HEK293 (cell line): Measurements from ENCODE around the gene LCE2A.

Experiments
- CTCF ChIA-PET: fragments of 350-600 bp; formaldehyde crosslinking; extraction: SDS; loops from one replicate; lab custom pipeline; 2021; ENCODE audit warnings: antibody characterized with exemption; lab: Yijun Ruan, JAX
- POLR2A ChIA-PET: fragments of 300-600 bp; formaldehyde crosslinking; extraction: SDS; loops from one replicate; lab custom pipeline; 2020; ENCODE audit warnings: antibody characterized with exemption, inconsistent platforms; lab: Yijun Ruan, JAX
- H3K27ac ChIP-seq: fragments of 200-500 bp; sonication (Bioruptor generic); 2 replicates; pipeline ENCODE4 v1.5.1; 2014; ENCODE audit warnings: low read depth, low read length, control low read depth, inconsistent platforms; ENCODE audit errors: extremely low read depth
- H3K36me3 ChIP-seq, 2 experiments: fragments of 200-500 bp in 1 of 2; sonication (Bioruptor generic) in 1 of 2; 1 replicate in 1 of 2; 2 replicates in 1 of 2; pipeline ENCODE4 v1.5.1; 2014 to 2017; ENCODE audit warnings: inconsistent platforms in 2 of 2, low read length in 2 of 2; ENCODE audit not compliant: control insufficient read depth in 2 of 2, insufficient read depth in 1 of 2
- H3K4me1 ChIP-seq: fragments of 200-500 bp; sonication (Bioruptor generic); 2 replicates; pipeline ENCODE4 v1.5.1; 2014; ENCODE audit warnings: mild to moderate bottlenecking, low read length, inconsistent platforms; ENCODE audit not compliant: control insufficient read depth, insufficient read depth
- H3K4me3 ChIP-seq: 2 replicates; pipeline ENCODE4 v1.5.1; 2011; ENCODE audit warnings: low read depth, mild to moderate bottlenecking, control low read depth, low read length, moderate library complexity
- H3K9me3 ChIP-seq: fragments of 200-500 bp; sonication (Bioruptor generic); 2 replicates; pipeline ENCODE4 v1.5.1; 2014; ENCODE audit warnings: low read depth, low read length, inconsistent platforms; ENCODE audit not compliant: control insufficient read depth, insufficient read depth
- CTCF ChIP-seq: fragments of 450-650 bp; formaldehyde crosslinking; IDR thresholded peaks from 2 replicates; pipeline ENCODE4 v1.5.1; 2016; ENCODE audit warnings: missing biosample characterization, missing genetic modification characterization
- MEIS1 ChIP-seq: sonication (generic); formaldehyde crosslinking; IDR thresholded peaks from 2 replicates; pipeline ENCODE4 v1.8.1; 2022; ENCODE audit warnings: missing genetic modification reagents, mild to moderate bottlenecking, borderline replicate concordance
- SALL2 ChIP-seq: fragments of 450-650 bp; formaldehyde crosslinking; IDR thresholded peaks from 2 replicates; pipeline ENCODE4 v1.5.0; 2017; ENCODE audit warnings: missing biosample characterization, mild to moderate bottlenecking, missing genetic modification characterization, borderline replicate concordance
- TRIM28 ChIP-seq: IDR thresholded peaks from 2 replicates; pipeline ENCODE4 v1.6.1; 2011; ENCODE audit warnings: low read length, control low read depth, borderline replicate concordance
- ZBTB17 ChIP-seq: fragments of 450-650 bp; formaldehyde crosslinking; IDR thresholded peaks from 2 replicates; pipeline ENCODE4 v1.5.1; 2016; ENCODE audit warnings: missing biosample characterization, missing genetic modification characterization
- ZBTB44 ChIP-seq: fragments of 450-650 bp; IDR thresholded peaks from 2 replicates; pipeline ENCODE4 v1.5.1; 2018; ENCODE audit warnings: missing biosample characterization, mild to moderate bottlenecking, missing genetic modification characterization
- ZEB2 ChIP-seq: fragments of 450-650 bp; formaldehyde crosslinking; IDR thresholded peaks from 2 replicates; pipeline ENCODE4 v1.5.1; 2016; ENCODE audit warnings: missing biosample characterization, missing genetic modification characterization
- ZNF155 ChIP-seq: fragments of 450-650 bp; formaldehyde crosslinking; IDR thresholded peaks from 2 replicates; pipeline ENCODE4 v1.5.1; 2016; ENCODE audit warnings: missing biosample characterization, missing genetic modification characterization
- ZNF433 ChIP-seq: fragments of 450-650 bp; formaldehyde crosslinking; IDR thresholded peaks from 2 replicates; pipeline ENCODE4 v1.5.1; 2016; ENCODE audit warnings: missing biosample characterization, missing genetic modification characterization, low read depth
- ZNF626 ChIP-seq: fragments of 450-650 bp; sonication (Bioruptor Pico); formaldehyde crosslinking; IDR thresholded peaks from 2 replicates; pipeline ENCODE4 v1.5.1; 2018; ENCODE audit warnings: missing biosample characterization, missing genetic modification characterization, inconsistent platforms
- ZNF654 ChIP-seq: fragments of 450-650 bp; formaldehyde crosslinking; IDR thresholded peaks from 2 replicates; pipeline ENCODE4 v1.5.1; 2016; ENCODE audit warnings: low read depth, missing biosample characterization, missing genetic modification characterization
- ZNF777 ChIP-seq: fragments of 450-650 bp; formaldehyde crosslinking; IDR thresholded peaks from 2 replicates; pipeline ENCODE4 v1.5.1; 2017; ENCODE audit warnings: missing biosample characterization, missing genetic modification characterization, borderline replicate concordance
- ZSCAN18 ChIP-seq: fragments of 450-650 bp; formaldehyde crosslinking; IDR thresholded peaks from 2 replicates; pipeline ENCODE4 v1.5.1; 2016; ENCODE audit warnings: missing biosample characterization, missing genetic modification characterization
- TF ChIP-seq, protein P1 (sequence below): fragments of 450-650 bp; formaldehyde crosslinking; IDR thresholded peaks from 2 replicates; pipeline ENCODE4 v1.5.1; 2016; ENCODE audit warnings: missing biosample characterization, missing genetic modification characterization

Gene LCE2A

DNA sequence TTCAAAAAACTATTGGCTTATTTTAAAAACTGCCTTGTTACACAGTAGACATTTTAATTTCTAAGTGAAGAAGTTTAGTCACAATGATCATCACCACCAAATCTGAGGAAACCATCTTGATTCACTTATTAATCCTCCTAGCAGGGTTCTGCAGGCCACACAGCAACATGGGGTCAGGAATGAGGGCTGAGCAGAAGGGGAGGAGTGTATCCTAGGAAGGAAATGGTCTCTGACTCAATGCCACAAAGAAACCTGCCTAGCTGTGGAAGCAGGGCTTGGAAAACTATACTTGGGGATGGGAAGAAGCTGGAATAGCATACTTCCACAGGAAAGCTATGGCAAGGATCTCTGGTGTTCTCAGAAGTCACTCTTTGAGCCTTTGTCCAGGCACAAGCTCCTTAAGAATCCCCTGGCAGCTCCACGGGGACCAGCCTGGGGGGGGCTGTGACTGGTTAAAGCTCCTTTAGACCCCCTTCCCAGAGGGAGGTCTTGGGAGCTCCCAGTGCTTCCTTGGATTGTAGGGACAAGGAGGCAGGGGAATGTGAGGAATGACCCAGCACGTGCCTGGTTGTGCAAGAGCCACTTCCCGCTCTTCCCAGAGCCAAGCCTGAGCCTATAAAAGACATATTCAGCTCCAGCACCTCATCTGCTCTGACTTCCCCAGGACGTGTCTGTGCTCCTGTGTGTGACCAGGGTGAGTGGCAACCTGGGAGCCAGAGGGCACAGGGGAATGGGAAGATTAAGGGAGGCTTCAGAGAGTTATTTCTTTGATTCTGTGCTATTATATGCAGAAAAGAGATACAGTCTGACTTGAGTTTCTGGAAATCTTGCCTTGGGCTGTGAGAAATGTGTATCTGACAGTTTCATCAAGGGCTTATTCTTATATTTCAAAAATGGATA is at the start of gene LCE2A:
Gene LCE2A (plus strand): TSS at position 645 of the 900 bp plus-strand sequence. CDS start 557 bp downstream, outside the sequence.
- H3K4me3 ChIP-seq, result no peak within 1 kb of the TSS
- TF ChIP-seq SALL2 (tag by site-specific recombination), result no peak
- no peak for TF ChIP-seq ZBTB17 (tag by site-specific recombination)
- no peak for TF ChIP-seq ZEB2 (tag by site-specific recombination)
- TF ChIP-seq ZNF433 (tag by site-specific recombination), result no peak
- TF ChIP-seq ZNF626 (tag by site-specific recombination), result no peak
- no peak for TF ChIP-seq MEIS1 (CRISPR knock-in tag)
- no peak for TF ChIP-seq TRIM28
- ChIA-PET CTCF (interaction anchor here (0.7 to 1.8 kb wide), 2 partner anchors 44 to 852 kb away, joined by 3 to 6 read pairs; no protein-coding TSS in a partner anchor), POLR2A (no interaction called here)
- H3K36me3 ChIP-seq, result no peaks in the 10 kb centered on the region
- no peaks in the 10 kb centered on the region for H3K9me3 ChIP-seq
- no peak within 1 kb of the TSS for H3K27ac ChIP-seq
- no peaks in the 10 kb centered on the region for H3K4me1 ChIP-seq

GRCh38 chr1:152654110-152654509 is 44.0 kb upstream of the LCE2A start:
- H3K4me3 ChIP-seq, result no peak overlapping the region
- no peaks in the 10 kb centered on the region for H3K4me1 ChIP-seq
- no peaks in the 10 kb centered on the region for H3K9me3 ChIP-seq
- TF ChIP-seq ZNF155 (tag by site-specific recombination), result no peak
- TF ChIP-seq CTCF (tag by site-specific recombination), result 0 out of 2 replicates have a peak, but pooled peaks have one; percentile 35
- TF ChIP-seq ZNF777 (tag by site-specific recombination), result no peak
- TF ChIP-seq ZBTB44, result no peak
- peak; percentile 80 for TF ChIP-seq ZNF654
- TF ChIP-seq, protein P1, sequence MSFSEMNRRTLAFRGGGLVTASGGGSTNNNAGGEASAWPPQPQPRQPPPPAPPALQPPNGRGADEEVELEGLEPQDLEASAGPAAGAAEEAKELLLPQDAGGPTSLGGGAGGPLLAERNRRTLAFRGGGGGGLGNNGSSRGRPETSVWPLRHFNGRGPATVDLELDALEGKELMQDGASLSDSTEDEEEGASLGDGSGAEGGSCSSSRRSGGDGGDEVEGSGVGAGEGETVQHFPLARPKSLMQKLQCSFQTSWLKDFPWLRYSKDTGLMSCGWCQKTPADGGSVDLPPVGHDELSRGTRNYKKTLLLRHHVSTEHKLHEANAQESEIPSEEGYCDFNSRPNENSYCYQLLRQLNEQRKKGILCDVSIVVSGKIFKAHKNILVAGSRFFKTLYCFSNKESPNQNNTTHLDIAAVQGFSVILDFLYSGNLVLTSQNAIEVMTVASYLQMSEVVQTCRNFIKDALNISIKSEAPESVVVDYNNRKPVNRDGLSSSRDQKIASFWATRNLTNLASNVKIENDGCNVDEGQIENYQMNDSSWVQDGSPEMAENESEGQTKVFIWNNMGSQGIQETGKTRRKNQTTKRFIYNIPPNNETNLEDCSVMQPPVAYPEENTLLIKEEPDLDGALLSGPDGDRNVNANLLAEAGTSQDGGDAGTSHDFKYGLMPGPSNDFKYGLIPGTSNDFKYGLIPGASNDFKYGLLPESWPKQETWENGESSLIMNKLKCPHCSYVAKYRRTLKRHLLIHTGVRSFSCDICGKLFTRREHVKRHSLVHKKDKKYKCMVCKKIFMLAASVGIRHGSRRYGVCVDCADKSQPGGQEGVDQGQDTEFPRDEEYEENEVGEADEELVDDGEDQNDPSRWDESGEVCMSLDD (tag by site-specific recombination), result no peak
- no peak for TF ChIP-seq ZSCAN18 (tag by site-specific recombination)
- H3K27ac ChIP-seq, result no peak overlapping the region
- ChIA-PET POLR2A (no interaction called here), CTCF (interaction anchor here (0.5 to 4.4 kb wide), 52 partner anchors 10 to 793 kb away, joined by 3 to 39 read pairs (median 5); partner anchors contain the start of genes CRNN, LCE2A, LCE2D and LELP1)
- H3K36me3 ChIP-seq, result no peaks in the 10 kb centered on the region
